Nephron (organoid): Measurements from ENCODE around the gene CHCHD6.

Experiments used
- H3K27ac Mint-ChIP-seq, 3 experiments: 2 replicates each; pipeline ENCODE4 v1.8.0; 2020; ENCODE audit warnings: mixed read lengths in 3 of 3, mild to moderate bottlenecking in 2 of 3, moderate library complexity in 1 of 3
- H3K27me3 Mint-ChIP-seq: 2 replicates; pipeline ENCODE4 v1.8.0; 2021; ENCODE audit warnings: low read depth, mild to moderate bottlenecking, moderate library complexity, mixed read lengths
- H3K36me3 Mint-ChIP-seq: 2 replicates; pipeline ENCODE4 v1.8.0; 2020; ENCODE audit warnings: low read depth, mixed read lengths
- H3K4me1 Mint-ChIP-seq: 2 replicates; pipeline ENCODE4 v1.8.0; 2020; ENCODE audit warnings: mixed read lengths
- H3K4me3 Mint-ChIP-seq, 3 experiments: 2 replicates each; pipeline ENCODE4 v1.8.0; 2020; ENCODE audit warnings: mild to moderate bottlenecking in 3 of 3, mixed read lengths in 3 of 3, moderate library complexity in 2 of 3
- H3K9me3 Mint-ChIP-seq: 2 replicates; pipeline ENCODE4 v1.8.0; 2020; ENCODE audit warnings: mixed read lengths
- TF ChIP-seq, protein P1 (sequence below), 3 experiments: fragments of 200-600 bp; sonication (generic); IDR thresholded peaks; one replicate each; pipeline ENCODE4 v1.5.0; 2021; ENCODE audit warnings: antibody characterized with exemption in 3 of 3; ENCODE audit not compliant: unreplicated experiment in 3 of 3

CHCHD6 gene

DNA sequence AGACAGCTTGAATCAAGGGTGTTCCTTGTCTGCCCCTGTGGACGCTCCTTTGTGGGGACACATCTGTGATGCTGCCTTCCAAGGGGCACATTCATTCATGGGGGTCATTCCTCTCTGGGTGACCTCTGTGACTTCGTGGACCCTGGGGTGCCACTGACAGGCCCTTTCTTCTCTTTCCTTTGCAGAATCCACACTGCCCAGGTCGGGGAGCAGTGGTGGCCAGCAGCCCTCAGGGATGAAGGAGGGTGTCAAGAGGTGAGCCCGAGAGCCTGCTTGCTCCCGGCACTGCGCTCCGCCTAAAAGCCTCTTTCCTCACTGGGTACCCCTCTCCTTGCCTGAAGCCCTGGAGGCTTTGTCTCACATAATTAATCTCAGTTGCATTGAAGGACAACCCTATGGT lies 26.3 kb downstream of the CHCHD6 start:
- H3K9me3 Mint-ChIP-seq, result no peaks in the 10 kb centered on the region
- no peaks in the 10 kb centered on the region for H3K27me3 Mint-ChIP-seq

DNA sequence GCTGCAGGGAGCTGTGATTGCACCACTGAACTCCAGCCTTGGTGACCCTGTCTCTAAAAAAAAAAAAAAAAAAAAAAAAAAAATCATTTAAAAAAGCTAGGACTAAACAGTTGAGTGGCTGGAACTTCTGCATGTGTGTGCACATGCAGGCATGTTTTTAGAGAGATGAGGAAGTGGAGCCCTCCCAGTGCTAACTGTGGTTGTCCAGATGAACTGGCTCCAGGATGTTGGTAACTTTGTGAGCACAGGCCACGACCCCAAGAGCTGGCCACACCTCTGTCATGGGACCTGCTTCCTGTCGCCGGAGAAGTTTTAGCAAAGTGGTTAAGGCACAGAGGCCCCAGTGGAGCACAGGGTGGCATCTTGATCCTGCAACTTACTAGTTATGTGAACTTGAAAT lies 27.0 kb downstream of the CHCHD6 start:
- TF ChIP-seq, protein P1, sequence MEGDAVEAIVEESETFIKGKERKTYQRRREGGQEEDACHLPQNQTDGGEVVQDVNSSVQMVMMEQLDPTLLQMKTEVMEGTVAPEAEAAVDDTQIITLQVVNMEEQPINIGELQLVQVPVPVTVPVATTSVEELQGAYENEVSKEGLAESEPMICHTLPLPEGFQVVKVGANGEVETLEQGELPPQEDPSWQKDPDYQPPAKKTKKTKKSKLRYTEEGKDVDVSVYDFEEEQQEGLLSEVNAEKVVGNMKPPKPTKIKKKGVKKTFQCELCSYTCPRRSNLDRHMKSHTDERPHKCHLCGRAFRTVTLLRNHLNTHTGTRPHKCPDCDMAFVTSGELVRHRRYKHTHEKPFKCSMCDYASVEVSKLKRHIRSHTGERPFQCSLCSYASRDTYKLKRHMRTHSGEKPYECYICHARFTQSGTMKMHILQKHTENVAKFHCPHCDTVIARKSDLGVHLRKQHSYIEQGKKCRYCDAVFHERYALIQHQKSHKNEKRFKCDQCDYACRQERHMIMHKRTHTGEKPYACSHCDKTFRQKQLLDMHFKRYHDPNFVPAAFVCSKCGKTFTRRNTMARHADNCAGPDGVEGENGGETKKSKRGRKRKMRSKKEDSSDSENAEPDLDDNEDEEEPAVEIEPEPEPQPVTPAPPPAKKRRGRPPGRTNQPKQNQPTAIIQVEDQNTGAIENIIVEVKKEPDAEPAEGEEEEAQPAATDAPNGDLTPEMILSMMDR (IDR thresholded peaks at IDR 0.05; ENCODE audit: unreplicated experiment in 3 of 3), result no peak
- no peak overlapping the region for H3K27ac Mint-ChIP-seq

More for the DNA sequence above, 26.3 kb downstream of the CHCHD6 start:
- TF ChIP-seq, protein P1 (IDR thresholded peaks at IDR 0.05; ENCODE audit: unreplicated experiment in 3 of 3), result no peak
- no peak overlapping the region for H3K4me3 Mint-ChIP-seq
- no peak overlapping the region for H3K27ac Mint-ChIP-seq
- H3K4me1 Mint-ChIP-seq, result peaks cover 26% of the 10 kb centered on the region
- H3K36me3 Mint-ChIP-seq, result peaks cover 58% of the 10 kb centered on the region

DNA sequence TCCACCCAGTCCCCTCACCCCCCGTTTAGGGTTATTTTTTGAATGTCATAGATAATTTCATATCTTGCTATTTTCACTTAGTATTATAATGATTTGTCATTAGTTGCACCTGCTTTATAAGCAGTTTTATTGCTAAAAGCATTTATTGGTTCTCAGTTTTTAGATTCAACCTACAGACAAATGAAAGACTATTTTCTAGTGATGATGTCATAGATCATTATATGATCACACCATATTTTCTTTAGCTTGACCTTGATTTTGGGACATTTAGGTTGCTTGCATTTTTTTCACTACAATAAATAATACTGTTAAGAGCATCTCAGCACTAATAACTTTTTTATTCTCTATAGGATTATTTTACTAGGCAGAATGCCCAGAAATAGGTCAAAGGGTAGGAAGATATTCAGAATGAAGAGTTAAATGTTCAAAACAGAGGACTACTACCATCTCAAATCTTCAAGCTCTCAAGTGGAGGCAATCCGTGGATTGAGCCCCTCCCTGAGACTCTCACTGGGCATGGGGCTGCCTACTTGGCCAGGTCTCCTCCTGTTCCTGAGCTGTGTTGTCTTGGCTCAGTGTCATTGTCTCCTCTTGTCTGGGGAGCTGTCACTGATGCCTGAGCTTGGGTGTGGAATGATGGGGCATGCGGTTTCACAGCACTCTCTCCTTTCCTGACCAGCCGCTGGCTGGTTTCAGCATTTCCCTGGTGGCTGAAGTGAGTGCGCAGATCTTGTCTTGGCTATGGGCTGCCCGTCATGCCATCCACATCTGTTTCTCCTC lies 28.4 kb downstream of the CHCHD6 start:
- Mint-ChIP-seq H3K4me1 (peaks cover 26% of the 10 kb centered on the region), H3K27ac (peak overlapping the region; percentile 18 to 67 (median 35)), H3K4me3 (no peak overlapping the region), H3K36me3 (peaks cover 52% of the 10 kb centered on the region), H3K9me3 (peaks cover 2% of the 10 kb centered on the region), H3K27me3 (no peaks in the 10 kb centered on the region)
- TF ChIP-seq, protein P1 (IDR thresholded peaks at IDR 0.05; ENCODE audit: unreplicated experiment in 3 of 3), result no peak

More for the DNA sequence above, 27.0 kb downstream of the CHCHD6 start:
- H3K4me3 Mint-ChIP-seq, result no peak overlapping the region
- H3K36me3 Mint-ChIP-seq, result peaks cover 57% of the 10 kb centered on the region
- H3K4me1 Mint-ChIP-seq, result peaks cover 26% of the 10 kb centered on the region
- no peaks in the 10 kb centered on the region for H3K9me3 Mint-ChIP-seq
- no peaks in the 10 kb centered on the region for H3K27me3 Mint-ChIP-seq

DNA sequence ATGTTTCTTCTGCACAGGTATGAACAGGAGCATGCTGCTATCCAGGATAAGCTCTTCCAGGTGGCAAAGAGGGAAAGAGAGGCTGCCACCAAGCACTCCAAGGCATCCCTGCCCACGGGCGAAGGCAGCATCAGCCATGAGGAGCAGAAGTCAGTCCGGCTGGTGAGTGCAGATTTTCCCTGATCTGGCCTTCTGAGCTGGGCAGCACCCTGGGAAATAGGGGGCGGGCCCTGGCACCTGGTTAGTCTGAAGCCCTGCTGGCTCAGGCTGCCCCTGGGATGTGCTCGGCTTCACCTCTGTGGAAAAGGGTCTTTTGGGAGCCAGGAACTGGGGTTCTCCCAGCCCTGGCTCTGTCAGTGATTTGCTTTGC lies 29.0 kb downstream of the CHCHD6 start:
- Mint-ChIP-seq H3K36me3 (peaks cover 56% of the 10 kb centered on the region), H3K9me3 (peaks cover 6% of the 10 kb centered on the region), H3K27ac (peak overlapping the region in 1 of 3 experiments; percentile 17), H3K4me3 (no peak overlapping the region), H3K27me3 (no peaks in the 10 kb centered on the region), H3K4me1 (peaks cover 26% of the 10 kb centered on the region)
- TF ChIP-seq, protein P1 (IDR thresholded peaks at IDR 0.05; ENCODE audit: unreplicated experiment in 3 of 3), result no peak

DNA sequence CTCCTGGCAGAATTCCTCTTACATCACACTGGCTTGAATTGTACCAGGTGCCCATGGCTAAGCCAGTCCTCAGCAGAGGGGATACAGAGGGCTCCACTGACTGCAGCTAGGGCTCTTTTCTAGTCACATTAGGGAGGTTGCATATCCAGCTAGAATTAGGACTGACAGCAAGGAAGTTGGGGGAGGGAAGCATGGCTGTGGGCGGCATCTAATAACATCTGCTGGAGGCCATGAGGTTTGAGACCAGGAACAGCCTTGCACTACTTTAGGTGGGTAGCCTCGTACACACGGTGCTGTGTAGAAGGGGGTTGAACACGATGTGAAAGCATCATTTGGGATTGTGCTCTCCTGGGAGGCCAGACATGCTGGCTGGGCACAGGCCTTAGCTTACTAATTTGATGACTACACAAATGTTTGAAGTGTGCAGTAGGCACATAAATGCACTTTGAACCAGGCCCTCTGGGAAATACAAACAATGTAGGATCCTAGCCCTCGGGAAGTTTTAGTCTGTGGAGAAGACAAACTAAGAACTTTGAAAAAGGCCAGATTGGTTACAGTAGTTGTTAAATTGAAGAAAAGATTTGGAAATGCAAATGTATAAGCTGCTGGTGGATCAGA lies 30.2 kb downstream of the CHCHD6 start:
- Mint-ChIP-seq H3K4me3 (no peak overlapping the region), H3K36me3 (peaks cover 59% of the 10 kb centered on the region), H3K27me3 (no peaks in the 10 kb centered on the region), H3K9me3 (peaks cover 15% of the 10 kb centered on the region), H3K4me1 (peaks cover 26% of the 10 kb centered on the region), H3K27ac (no peak overlapping the region)
- TF ChIP-seq, protein P1 (IDR thresholded peaks at IDR 0.05; ENCODE audit: unreplicated experiment in 3 of 3), result no peak
